GM23338 (cell line): ENCODE results near the gene TNFAIP3. TPM values are rescaled to one million over a fixed set of nuclear protein-coding genes. Genes with fewer than 3 reads are reported as not detected.

Experiments used
- ATAC-seq: fragments of 200-7000 bp; cut with Tn5 transposase; 3 replicates; pipeline ENCODE4 v1.9.1; 2020
- DNase-seq: peaks from one replicate; pipeline ENCODE4 v3.0.0-alpha.2; 2015; ENCODE audit warnings: low spot score
- H2AFZ ChIP-seq: fragments of 200-600 bp; sonication (generic); 2 replicates; pipeline ENCODE4 v1.8.0; 2016; ENCODE audit warnings: antibody characterized with exemption, mild to moderate bottlenecking, moderate library complexity
- H3F3A ChIP-seq: fragments of 200-600 bp; sonication (generic); replicated peaks from 2 replicates; pipeline ENCODE4 v1.8.0; 2017; ENCODE audit warnings: antibody characterized with exemption, mixed run types, low read depth
- H3K27ac ChIP-seq: fragments of 200-600 bp; sonication (generic); 2 replicates; pipeline ENCODE4 v1.6.1; 2016; ENCODE audit warnings: low read depth
- H3K27me3 ChIP-seq: fragments of 200-600 bp; sonication (generic); 2 replicates; pipeline ENCODE4 v1.8.0; 2016; ENCODE audit warnings: mild to moderate bottlenecking, mixed run types, moderate library complexity; ENCODE audit not compliant: insufficient read depth
- H3K36me3 ChIP-seq: fragments of 200-600 bp; sonication (generic); 2 replicates; pipeline ENCODE4 v1.8.0; 2016; ENCODE audit warnings: mild to moderate bottlenecking; ENCODE audit not compliant: insufficient read depth
- H3K4me1 ChIP-seq: fragments of 200-600 bp; sonication (generic); 2 replicates; pipeline ENCODE4 v1.8.0; 2016; ENCODE audit warnings: mild to moderate bottlenecking, moderate library complexity; ENCODE audit not compliant: insufficient read depth
- H3K4me2 ChIP-seq: fragments of 200-600 bp; sonication (generic); 2 replicates; pipeline ENCODE4 v1.7.1; 2017; ENCODE audit warnings: mixed run types
- H3K4me3 ChIP-seq: fragments of 200-600 bp; sonication (generic); 2 replicates; pipeline ENCODE4 v1.6.1; 2016; ENCODE audit warnings: mixed run types
- H3K79me2 ChIP-seq: fragments of 200-600 bp; sonication (generic); replicated peaks from 2 replicates; pipeline ENCODE4 v1.8.0; 2017; ENCODE audit warnings: mild to moderate bottlenecking; ENCODE audit not compliant: insufficient read depth
- H3K9me2 ChIP-seq: fragments of 200-600 bp; sonication (generic); 2 replicates; pipeline ENCODE4 v1.8.0; 2017; ENCODE audit not compliant: insufficient read depth
- H4K20me1 ChIP-seq: fragments of 200-600 bp; sonication (generic); replicated peaks from 2 replicates; pipeline ENCODE4 v1.8.0; 2017; ENCODE audit warnings: mild to moderate bottlenecking; ENCODE audit not compliant: insufficient read depth
- H3K27ac Mint-ChIP-seq: 2 replicates; pipeline ENCODE4 v1.8.0; 2020; ENCODE audit warnings: inconsistent platforms, mild to moderate bottlenecking, moderate library complexity, mixed read lengths
- H3K27me3 Mint-ChIP-seq: 3 replicates; pipeline ENCODE4 v1.8.0; 2022; ENCODE audit warnings: low read depth, mild to moderate bottlenecking, moderate library complexity, mixed read lengths, inconsistent platforms; ENCODE audit not compliant: insufficient read depth, poor library complexity
- H3K36me3 Mint-ChIP-seq: 3 replicates; pipeline ENCODE4 v1.8.0; 2021; ENCODE audit warnings: low read depth, mild to moderate bottlenecking, inconsistent platforms, moderate library complexity, mixed read lengths
- H3K4me1 Mint-ChIP-seq: 3 replicates; pipeline ENCODE4 v1.8.0; 2020; ENCODE audit warnings: mild to moderate bottlenecking, inconsistent platforms, mixed read lengths
- H3K4me3 Mint-ChIP-seq: 3 replicates; pipeline ENCODE4 v1.8.0; 2021; ENCODE audit warnings: moderate library complexity, mild to moderate bottlenecking, inconsistent platforms, mixed read lengths
- H3K9me3 Mint-ChIP-seq: 3 replicates; pipeline ENCODE4 v1.8.0; 2020; ENCODE audit warnings: moderate library complexity, mild to moderate bottlenecking, inconsistent platforms, mixed read lengths
- EZH2 ChIP-seq: fragments of 200-600 bp; sonication (generic); IDR thresholded peaks from one replicate; pipeline ENCODE4 v1.8.0; 2017; ENCODE audit warnings: antibody characterized with exemption, mild to moderate bottlenecking, low read depth; ENCODE audit not compliant: unreplicated experiment
- JUNB ChIP-seq: IDR thresholded peaks from one replicate; pipeline ENCODE4 v1.6.1; 2016; ENCODE audit warnings: antibody characterized with exemption; ENCODE audit not compliant: unreplicated experiment
- NANOG ChIP-seq: IDR thresholded peaks from 2 replicates; pipeline ENCODE4 v1.6.1; 2016; ENCODE audit warnings: antibody characterized with exemption, borderline replicate concordance
- POLR2AphosphoS5 ChIP-seq: IDR thresholded peaks from 2 replicates; pipeline ENCODE4 v1.6.1; 2016; ENCODE audit warnings: antibody characterized with exemption, low read depth
- polyA plus RNA-seq: library from polyadenylated mRNA; unstranded; fragments of >200 nt; fragmentation: Nextera tagmentation; extraction: Ambion mirVana; gene quantifications from 2 replicates; pipeline ENCODE4 v1.2.1, GENCODE V29; 2016
- total RNA-seq: library from RNA; depleted of rRNA; stranded (reverse); fragments of >200 nt; shearing (Covaris generic); gene quantifications from 2 replicates; pipeline ENCODE4 v1.2.3, GENCODE V29; 2014
- TF ChIP-seq, protein P1 (sequence below): IDR thresholded peaks from one replicate; pipeline ENCODE4 v1.6.1; 2018; ENCODE audit warnings: antibody characterized with exemption; ENCODE audit not compliant: unreplicated experiment
- TF ChIP-seq, protein P2 (sequence below): fragments of 250-450 bp; sonication (Bioruptor Pico); IDR thresholded peaks from 2 replicates; pipeline ENCODE4 v1.5.0; 2020; ENCODE audit warnings: mild to moderate bottlenecking, moderate library complexity

TNFAIP3 gene
- total and polyA plus RNA-seq, 2 experiments from 2014 or later = 2.1 to 2.3 TPM

DNA sequence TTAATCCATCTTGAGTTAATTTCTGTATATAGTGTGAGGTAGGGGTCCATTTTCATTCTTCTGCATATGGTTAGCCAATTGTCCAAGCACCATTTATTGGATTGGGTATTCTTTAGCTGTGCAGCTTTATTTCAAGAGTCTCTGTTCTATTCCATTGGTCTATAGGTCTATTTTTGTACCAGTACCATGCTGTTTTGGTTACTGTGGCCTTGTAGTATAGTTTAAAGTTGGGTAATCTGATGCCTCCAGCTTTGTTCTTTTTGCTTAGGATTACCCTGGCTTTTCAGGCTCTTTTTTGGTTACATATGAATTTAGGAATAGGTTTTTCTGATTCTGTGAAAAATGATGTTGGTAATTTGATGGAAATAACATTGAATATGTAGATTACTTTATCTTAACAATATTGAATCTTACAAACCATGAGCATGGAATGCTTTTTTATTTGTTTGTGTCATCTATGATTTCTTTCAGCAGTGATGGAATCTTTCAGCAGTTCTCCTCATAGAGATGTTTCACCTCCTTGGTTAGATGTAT lies 47.0 kb downstream of the TNFAIP3 start:
- no peak for TF ChIP-seq JUNB
- no peak for TF ChIP-seq EZH2
- TF ChIP-seq, protein P1, sequence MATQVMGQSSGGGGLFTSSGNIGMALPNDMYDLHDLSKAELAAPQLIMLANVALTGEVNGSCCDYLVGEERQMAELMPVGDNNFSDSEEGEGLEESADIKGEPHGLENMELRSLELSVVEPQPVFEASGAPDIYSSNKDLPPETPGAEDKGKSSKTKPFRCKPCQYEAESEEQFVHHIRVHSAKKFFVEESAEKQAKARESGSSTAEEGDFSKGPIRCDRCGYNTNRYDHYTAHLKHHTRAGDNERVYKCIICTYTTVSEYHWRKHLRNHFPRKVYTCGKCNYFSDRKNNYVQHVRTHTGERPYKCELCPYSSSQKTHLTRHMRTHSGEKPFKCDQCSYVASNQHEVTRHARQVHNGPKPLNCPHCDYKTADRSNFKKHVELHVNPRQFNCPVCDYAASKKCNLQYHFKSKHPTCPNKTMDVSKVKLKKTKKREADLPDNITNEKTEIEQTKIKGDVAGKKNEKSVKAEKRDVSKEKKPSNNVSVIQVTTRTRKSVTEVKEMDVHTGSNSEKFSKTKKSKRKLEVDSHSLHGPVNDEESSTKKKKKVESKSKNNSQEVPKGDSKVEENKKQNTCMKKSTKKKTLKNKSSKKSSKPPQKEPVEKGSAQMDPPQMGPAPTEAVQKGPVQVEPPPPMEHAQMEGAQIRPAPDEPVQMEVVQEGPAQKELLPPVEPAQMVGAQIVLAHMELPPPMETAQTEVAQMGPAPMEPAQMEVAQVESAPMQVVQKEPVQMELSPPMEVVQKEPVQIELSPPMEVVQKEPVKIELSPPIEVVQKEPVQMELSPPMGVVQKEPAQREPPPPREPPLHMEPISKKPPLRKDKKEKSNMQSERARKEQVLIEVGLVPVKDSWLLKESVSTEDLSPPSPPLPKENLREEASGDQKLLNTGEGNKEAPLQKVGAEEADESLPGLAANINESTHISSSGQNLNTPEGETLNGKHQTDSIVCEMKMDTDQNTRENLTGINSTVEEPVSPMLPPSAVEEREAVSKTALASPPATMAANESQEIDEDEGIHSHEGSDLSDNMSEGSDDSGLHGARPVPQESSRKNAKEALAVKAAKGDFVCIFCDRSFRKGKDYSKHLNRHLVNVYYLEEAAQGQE = no peak
- TF ChIP-seq, protein P2, sequence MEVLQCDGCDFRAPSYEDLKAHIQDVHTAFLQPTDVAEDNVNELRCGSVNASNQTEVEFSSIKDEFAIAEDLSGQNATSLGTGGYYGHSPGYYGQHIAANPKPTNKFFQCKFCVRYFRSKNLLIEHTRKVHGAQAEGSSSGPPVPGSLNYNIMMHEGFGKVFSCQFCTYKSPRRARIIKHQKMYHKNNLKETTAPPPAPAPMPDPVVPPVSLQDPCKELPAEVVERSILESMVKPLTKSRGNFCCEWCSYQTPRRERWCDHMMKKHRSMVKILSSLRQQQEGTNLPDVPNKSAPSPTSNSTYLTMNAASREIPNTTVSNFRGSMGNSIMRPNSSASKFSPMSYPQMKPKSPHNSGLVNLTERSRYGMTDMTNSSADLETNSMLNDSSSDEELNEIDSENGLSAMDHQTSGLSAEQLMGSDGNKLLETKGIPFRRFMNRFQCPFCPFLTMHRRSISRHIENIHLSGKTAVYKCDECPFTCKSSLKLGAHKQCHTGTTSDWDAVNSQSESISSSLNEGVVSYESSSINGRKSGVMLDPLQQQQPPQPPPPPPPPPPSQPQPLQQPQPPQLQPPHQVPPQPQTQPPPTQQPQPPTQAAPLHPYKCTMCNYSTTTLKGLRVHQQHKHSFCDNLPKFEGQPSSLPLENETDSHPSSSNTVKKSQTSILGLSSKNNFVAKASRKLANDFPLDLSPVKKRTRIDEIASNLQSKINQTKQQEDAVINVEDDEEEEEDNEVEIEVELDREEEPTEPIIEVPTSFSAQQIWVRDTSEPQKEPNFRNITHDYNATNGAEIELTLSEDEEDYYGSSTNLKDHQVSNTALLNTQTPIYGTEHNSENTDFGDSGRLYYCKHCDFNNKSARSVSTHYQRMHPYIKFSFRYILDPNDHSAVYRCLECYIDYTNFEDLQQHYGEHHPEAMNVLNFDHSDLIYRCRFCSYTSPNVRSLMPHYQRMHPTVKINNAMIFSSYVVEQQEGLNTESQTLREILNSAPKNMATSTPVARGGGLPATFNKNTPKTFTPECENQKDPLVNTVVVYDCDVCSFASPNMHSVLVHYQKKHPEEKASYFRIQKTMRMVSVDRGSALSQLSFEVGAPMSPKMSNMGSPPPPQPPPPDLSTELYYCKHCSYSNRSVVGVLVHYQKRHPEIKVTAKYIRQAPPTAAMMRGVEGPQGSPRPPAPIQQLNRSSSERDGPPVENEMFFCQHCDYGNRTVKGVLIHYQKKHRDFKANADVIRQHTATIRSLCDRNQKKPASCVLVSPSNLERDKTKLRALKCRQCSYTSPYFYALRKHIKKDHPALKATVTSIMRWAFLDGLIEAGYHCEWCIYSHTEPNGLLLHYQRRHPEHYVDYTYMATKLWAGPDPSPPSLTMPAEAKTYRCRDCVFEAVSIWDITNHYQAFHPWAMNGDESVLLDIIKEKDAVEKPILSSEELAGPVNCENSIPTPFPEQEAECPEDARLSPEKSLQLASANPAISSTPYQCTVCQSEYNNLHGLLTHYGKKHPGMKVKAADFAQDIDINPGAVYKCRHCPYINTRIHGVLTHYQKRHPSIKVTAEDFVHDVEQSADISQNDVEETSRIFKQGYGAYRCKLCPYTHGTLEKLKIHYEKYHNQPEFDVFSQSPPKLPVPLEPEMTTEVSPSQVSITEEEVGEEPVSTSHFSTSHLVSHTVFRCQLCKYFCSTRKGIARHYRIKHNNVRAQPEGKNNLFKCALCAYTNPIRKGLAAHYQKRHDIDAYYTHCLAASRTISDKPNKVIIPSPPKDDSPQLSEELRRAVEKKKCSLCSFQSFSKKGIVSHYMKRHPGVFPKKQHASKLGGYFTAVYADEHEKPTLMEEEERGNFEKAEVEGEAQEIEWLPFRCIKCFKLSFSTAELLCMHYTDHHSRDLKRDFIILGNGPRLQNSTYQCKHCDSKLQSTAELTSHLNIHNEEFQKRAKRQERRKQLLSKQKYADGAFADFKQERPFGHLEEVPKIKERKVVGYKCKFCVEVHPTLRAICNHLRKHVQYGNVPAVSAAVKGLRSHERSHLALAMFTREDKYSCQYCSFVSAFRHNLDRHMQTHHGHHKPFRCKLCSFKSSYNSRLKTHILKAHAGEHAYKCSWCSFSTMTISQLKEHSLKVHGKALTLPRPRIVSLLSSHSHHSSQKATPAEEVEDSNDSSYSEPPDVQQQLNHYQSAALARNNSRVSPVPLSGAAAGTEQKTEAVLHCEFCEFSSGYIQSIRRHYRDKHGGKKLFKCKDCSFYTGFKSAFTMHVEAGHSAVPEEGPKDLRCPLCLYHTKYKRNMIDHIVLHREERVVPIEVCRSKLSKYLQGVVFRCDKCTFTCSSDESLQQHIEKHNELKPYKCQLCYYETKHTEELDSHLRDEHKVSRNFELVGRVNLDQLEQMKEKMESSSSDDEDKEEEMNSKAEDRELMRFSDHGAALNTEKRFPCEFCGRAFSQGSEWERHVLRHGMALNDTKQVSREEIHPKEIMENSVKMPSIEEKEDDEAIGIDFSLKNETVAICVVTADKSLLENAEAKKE (CRISPR knock-in tag) = no peak
- TF ChIP-seq NANOG = no peak
- no peak for TF ChIP-seq POLR2AphosphoS5
- ATAC-seq (no peak), DNase-seq (no peak)
- no peaks in the 10 kb centered on the region for H3F3A ChIP-seq
- Mint-ChIP-seq H3K27ac (no peak overlapping the region), H3K9me3 (peaks cover 8% of the 10 kb centered on the region), H3K27me3 (peaks cover 2% of the 10 kb centered on the region), H3K4me3 (no peak overlapping the region), H3K4me1 (0 out of 3 replicates have a peak, but pooled peaks cover 3% of the 10 kb centered on the region), H3K36me3 (0 out of 3 replicates have a peak, but pooled peaks cover 3% of the 10 kb centered on the region)
- no peak overlapping the region for H2AFZ ChIP-seq
- H3K36me3 ChIP-seq = no peaks in the 10 kb centered on the region; the same call in 1 of the 2 replicates
- no peak overlapping the region for H3K4me3 ChIP-seq
- no peak overlapping the region for H3K27ac ChIP-seq
- H3K4me2 ChIP-seq = no peak overlapping the region
- H3K79me2 ChIP-seq = no peaks in the 10 kb centered on the region
- H3K9me2 ChIP-seq = no peaks in the 10 kb centered on the region
- no peaks in the 10 kb centered on the region for H3K27me3 ChIP-seq
- H4K20me1 ChIP-seq = no peaks in the 10 kb centered on the region
- no peaks in the 10 kb centered on the region; the same call in 1 of the 2 replicates for H3K4me1 ChIP-seq
